Endothelial cell of umbilical vein (primary cell): Measurements from ENCODE around the gene TPD52L2. TPM values are rescaled to one million over a fixed set of nuclear protein-coding genes. Genes with fewer than 3 reads are reported as not detected.

Experiments used
- BruUV-seq: library from RNA; stranded (reverse); fragments of 400-500 nt; replicated peaks from 2 replicates; lab custom pipeline; 2021; lab: Mats Ljungman, UMichigan
- CTCF ChIA-PET: fragments of 300-600, 350-600 bp; sonication (Branson Sonifier 250); formaldehyde crosslinking; loops from one replicate; lab custom pipeline; 2021; ENCODE audit warnings: antibody characterized with exemption, inconsistent platforms; lab: Charles Lee
- POLR2A ChIA-PET: fragments of 300-600, 350-600 bp; sonication (Branson Sonifier 250); formaldehyde crosslinking; loops from one replicate; lab custom pipeline; 2021; ENCODE audit warnings: antibody characterized with exemption, inconsistent platforms; lab: Charles Lee
- DNase-seq: peaks from one replicate; pipeline ENCODE4 v3.0.0-alpha.2; 2011; ENCODE audit warnings: low read depth, low spot score
- FAIRE-seq: peaks from 2 replicates; lab custom pipeline; 2011; peaks lifted over from hg19 to GRCh38; lab: Jason Lieb, UNC
- H2AFZ ChIP-seq: 2 replicates; pipeline ENCODE4 v1.6.0; 2012; ENCODE audit warnings: low read depth, low read length, control low read depth, inconsistent platforms
- H3K27ac ChIP-seq: 2 replicates; pipeline ENCODE4 v1.5.1; 2011; ENCODE audit warnings: low read depth, mild to moderate bottlenecking, control low read depth, low read length, moderate library complexity; ENCODE audit not compliant: insufficient read depth
- H3K27me3 ChIP-seq, 2 experiments: 2 replicates each; pipeline versions ENCODE4 v1.6.0 to v1.6.1; 2011; ENCODE audit warnings: low read length in 2 of 2, mixed read lengths in 1 of 2; ENCODE audit not compliant: control insufficient read depth in 2 of 2, insufficient read depth in 2 of 2
- H3K36me3 ChIP-seq, 2 experiments: 2 replicates in 1 of 2; 3 replicates in 1 of 2; pipeline ENCODE4 v1.5.1; 2011; ENCODE audit warnings: low read length in 2 of 2, mild to moderate bottlenecking in 1 of 2, moderate library complexity in 1 of 2; ENCODE audit not compliant: control insufficient read depth in 2 of 2, insufficient read depth in 2 of 2; ENCODE audit errors: extremely low read depth in 1 of 2
- H3K4me1 ChIP-seq: 3 replicates; pipeline ENCODE4 v1.5.1; 2011; ENCODE audit warnings: mild to moderate bottlenecking, low read length; ENCODE audit not compliant: control insufficient read depth, insufficient read depth; ENCODE audit errors: extremely low read depth
- H3K4me2 ChIP-seq: 2 replicates; pipeline ENCODE4 v1.6.1; 2011; ENCODE audit warnings: low read length, control low read depth, mixed read lengths; ENCODE audit not compliant: insufficient read depth
- H3K4me3 ChIP-seq, 3 experiments: fragments of 200-600 bp in 1 of 3; sonication (generic), shearing (Covaris generic) in 1 of 3; replicated peaks in 1 of 3; 2 replicates each; pipeline ENCODE4 v1.5.1; 2011 to 2016; ENCODE audit warnings: control low read depth in 3 of 3, low read length in 3 of 3, mild to moderate bottlenecking in 2 of 3, inconsistent platforms in 1 of 3, low read depth in 1 of 3, moderate library complexity in 1 of 3; ENCODE audit not compliant: insufficient read depth in 1 of 3
- H3K79me2 ChIP-seq: 2 replicates; pipeline ENCODE4 v1.6.0; 2012; ENCODE audit warnings: low read length, inconsistent platforms; ENCODE audit not compliant: control insufficient read depth, insufficient read depth
- H3K9ac ChIP-seq: replicated peaks from 2 replicates; pipeline ENCODE3; 2011; ENCODE audit warnings: low read length, control low read depth; ENCODE audit not compliant: insufficient read depth; ENCODE audit errors: extremely low read depth
- H3K9me1 ChIP-seq: replicated peaks from 3 replicates; pipeline ENCODE4 v1.6.0; 2011; ENCODE audit warnings: mild to moderate bottlenecking, low read length; ENCODE audit not compliant: control insufficient read depth, insufficient read depth; ENCODE audit errors: extremely low read depth
- H3K9me3 ChIP-seq: replicated peaks from 2 replicates; pipeline ENCODE4 v1.5.1; 2012; ENCODE audit warnings: low read length, inconsistent platforms; ENCODE audit not compliant: control insufficient read depth, insufficient read depth
- H4K20me1 ChIP-seq: replicated peaks from 2 replicates; pipeline ENCODE3; 2011; ENCODE audit warnings: mild to moderate bottlenecking, low read length; ENCODE audit not compliant: control insufficient read depth, insufficient read depth; ENCODE audit errors: extremely low read depth
- POLR2AphosphoS5 ChIP-seq: IDR thresholded peaks from 2 replicates; pipeline ENCODE4 v1.6.1; 2012; ENCODE audit warnings: low read depth, mild to moderate bottlenecking, control low read depth, low read length, moderate library complexity; ENCODE audit not compliant: insufficient read depth
- dilution Hi-C: fragments of 300-500 bp; cut with MboI; formaldehyde crosslinking; loops from one replicate; pipeline ENCODE4 v1.15.0; 2019; ENCODE audit warnings: low sequenced_read_pairs; ENCODE audit not compliant: extremely low pct_ligation_motif_present
- intact Hi-C: fragments of 100-400 bp; cut with micrococcal nuclease; formaldehyde crosslinking; loops from one replicate; pipeline ENCODE4 v1.10.0; 2022
- polyA plus RNA-seq, 4 experiments: library from polyadenylated mRNA; depleted of rRNA in 3 of 4; stranded (reverse) in 3 of 4; unstranded in 1 of 4; fragments of >200 nt; gene quantifications; 2 replicates each; pipeline versions ENCODE4 v1.2.1 to v1.2.3, GENCODE V29; 2011 to 2012; ENCODE audit warnings: missing spikeins in 1 of 4
- total RNA-seq: library from RNA; stranded (reverse); gene quantifications from 2 replicates; pipeline ENCODE4 v1.2.3, GENCODE V29; 2021
- TF ChIP-seq, protein P1 (sequence below), 2 donors: IDR thresholded peaks; 1 replicate in 1 of 2; 2 replicates in 1 of 2; pipeline ENCODE4 v1.5.1; 2011; ENCODE audit warnings: low read length in 2 of 2, mild to moderate bottlenecking in 2 of 2, moderate library complexity in 2 of 2, control low read depth in 1 of 2, inconsistent platforms in 1 of 2, low read depth in 1 of 2; ENCODE audit not compliant: insufficient read depth in 1 of 2; ENCODE audit errors: extremely low read depth in 1 of 2

The TPD52L2 gene
- total and polyA plus RNA-seq, 2 donors (not counting 3 experiments of a cell fraction or from before 2014, with no cell fraction given), result 123 to 142 TPM

DNA sequence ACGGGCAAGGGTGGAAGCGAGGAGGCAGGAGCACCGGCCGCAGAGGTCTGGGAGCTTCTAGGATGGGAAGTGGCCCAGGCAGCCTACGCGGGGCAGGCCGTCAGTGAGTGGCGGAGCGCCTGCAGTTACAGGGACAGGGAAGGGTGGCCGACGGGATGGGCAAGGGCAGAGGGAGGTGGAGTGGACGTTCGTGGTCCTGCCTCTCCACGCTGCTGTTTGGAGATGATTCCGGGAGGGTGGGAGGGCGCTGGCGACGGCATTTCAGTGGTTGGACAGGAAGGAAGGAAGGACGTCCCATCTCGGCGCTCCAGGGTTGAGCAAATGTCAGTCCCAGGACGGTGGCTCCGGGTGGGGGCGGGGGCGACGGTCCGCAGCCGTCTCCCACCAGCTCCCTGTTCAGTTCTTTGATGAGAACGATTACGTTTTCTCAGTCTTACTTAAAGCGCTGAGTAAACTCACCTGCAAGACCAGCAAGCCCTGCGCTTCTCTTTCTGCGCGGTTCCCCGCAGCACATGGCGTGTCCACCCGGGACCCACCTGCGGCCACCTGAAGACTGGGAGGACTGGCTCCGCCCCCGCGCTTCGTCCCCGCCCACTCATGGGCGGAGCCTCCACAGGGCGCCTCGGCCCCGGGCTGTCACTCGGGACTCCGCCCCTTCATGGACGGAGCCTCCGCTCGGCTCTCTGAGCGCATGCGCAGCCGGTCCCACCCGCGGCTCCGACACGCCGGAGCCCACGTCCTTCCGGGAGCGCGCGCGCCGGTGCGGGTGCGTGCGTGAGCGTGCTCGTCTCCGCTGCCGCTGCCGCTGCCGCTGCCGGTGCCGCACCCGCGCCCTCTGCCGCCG is 29.5 kb downstream of the TPD52L2 start, which contains the start of gene DNAJC5:
Gene DNAJC5 (plus strand): TSS at position 769 of the 844 bp plus-strand sequence. CDS start 33,220 bp downstream, outside the sequence.
- Histone ChIP-seq H3K36me3 (peaks cover 14 to 27% of the 10 kb centered on the region in 2 experiments), H4K20me1 (peaks cover 13% of the 10 kb centered on the region), H3K4me2 (peak within 1 kb of the TSS; percentile 96), H3K9me1 (no peaks in the 10 kb centered on the region), H3K9me3 (no peaks in the 10 kb centered on the region), H3K27ac (peak within 1 kb of the TSS; percentile 66), H3K4me3 (peak within 1 kb of the TSS; percentile 67 to 98 (median 86)), H3K27me3 (no peaks in the 10 kb centered on the region), H3K9ac (peak within 1 kb of the TSS; percentile 72), H3K79me2 (peaks cover 43% of the 10 kb centered on the region), H3K4me1 (peaks cover 14% of the 10 kb centered on the region), H2AFZ (peak within 1 kb of the TSS; percentile 67)
- dilution Hi-C loops, result no loop called here
- no TSS peak for BruUV-seq
- POLR2A ChIA-PET, result no interaction called here
- DNase-seq (peak; percentile 91), FAIRE-seq (peak; percentile 95)
- CTCF ChIA-PET, result interaction anchor here (0.8 to 1.8 kb wide), 6 partner anchors 21 to 356 kb away, joined by 3 to 11 read pairs (median 4); partner anchors contain the start of genes LKAAEAR1 and SAMD10
- intact Hi-C loops, result loop anchor here (1.0 to 10.0 kb wide), 3 partner anchors 21 to 160 kb away; partner anchors contain the start of gene TPD52L2
- peak; percentile 81 for TF ChIP-seq POLR2AphosphoS5
- TF ChIP-seq, protein P1, sequence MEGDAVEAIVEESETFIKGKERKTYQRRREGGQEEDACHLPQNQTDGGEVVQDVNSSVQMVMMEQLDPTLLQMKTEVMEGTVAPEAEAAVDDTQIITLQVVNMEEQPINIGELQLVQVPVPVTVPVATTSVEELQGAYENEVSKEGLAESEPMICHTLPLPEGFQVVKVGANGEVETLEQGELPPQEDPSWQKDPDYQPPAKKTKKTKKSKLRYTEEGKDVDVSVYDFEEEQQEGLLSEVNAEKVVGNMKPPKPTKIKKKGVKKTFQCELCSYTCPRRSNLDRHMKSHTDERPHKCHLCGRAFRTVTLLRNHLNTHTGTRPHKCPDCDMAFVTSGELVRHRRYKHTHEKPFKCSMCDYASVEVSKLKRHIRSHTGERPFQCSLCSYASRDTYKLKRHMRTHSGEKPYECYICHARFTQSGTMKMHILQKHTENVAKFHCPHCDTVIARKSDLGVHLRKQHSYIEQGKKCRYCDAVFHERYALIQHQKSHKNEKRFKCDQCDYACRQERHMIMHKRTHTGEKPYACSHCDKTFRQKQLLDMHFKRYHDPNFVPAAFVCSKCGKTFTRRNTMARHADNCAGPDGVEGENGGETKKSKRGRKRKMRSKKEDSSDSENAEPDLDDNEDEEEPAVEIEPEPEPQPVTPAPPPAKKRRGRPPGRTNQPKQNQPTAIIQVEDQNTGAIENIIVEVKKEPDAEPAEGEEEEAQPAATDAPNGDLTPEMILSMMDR (IDR thresholded peaks at IDR 0.05; ENCODE audit: extremely low read depth in 1 of 2, insufficient read depth in 1 of 2, low read depth in 1 of 2, low read length in 2 of 2), result no peak
